Caki2 (cell line): ENCODE measurements around the gene LIN28A. TPM values are rescaled to one million over a fixed set of nuclear protein-coding genes. Genes with fewer than 3 reads are reported as not detected.
A peak's percentile ranks its signal among the peaks of the same experiment; 100 is the strongest.
"Not testable (repeated sequence)": the region's sequence is repeated elsewhere in the genome, so short reads cannot be mapped to it uniquely, and the experiment has no call there.

Experiments used
- DNase-seq: peaks from one replicate; pipeline ENCODE4 v3.0.0-alpha.2; 2015; ENCODE audit warnings: low read depth
- in situ Hi-C: cut with HindIII; loops from 2 replicates; pipeline ENCODE4 v1.10.0; 2016; ENCODE audit warnings: low sequenced_read_pairs, low pct_unique_long_range_greater_than_20kb, mixed read lengths
- total RNA-seq: library from RNA; depleted of rRNA; stranded (reverse); fragments of >200 nt; shearing (Covaris generic); gene quantifications from 2 replicates; pipeline ENCODE4 v1.2.3, GENCODE V29; 2014; ENCODE audit warnings: low replicate concordance; rRNA removed

Gene LIN28A
- total RNA-seq = not detected in 2 replicates

GRCh38 chr1:26410706-26411623 lies at the start of gene LIN28A:
Gene LIN28A, plus strand, starts transcription at chr1:26410817. Its CDS starts 75 bp downstream, at chr1:26410892.
- in situ Hi-C loops = no loop called here
- no peak for DNase-seq

- no peak for DNase-seq
- in situ Hi-C loops = no loop called here
Measured at GRCh38 chr1:26361605-26362122, 49.0 kb upstream of the LIN28A start.

- in situ Hi-C loops = no loop called here
- DNase-seq = no peak
Measured at GRCh38 chr1:26362331-26362730, 48.3 kb upstream of the LIN28A start.

- in situ Hi-C loops = no loop called here
Measured at GRCh38 chr1:26363549-26364448, 46.8 kb upstream of the LIN28A start.

GRCh38 chr1:26364956-26365355 lies 45.7 kb upstream of the LIN28A start:
- in situ Hi-C loops = no loop called here
- no peak for DNase-seq

More at GRCh38 chr1:26363549-26364448, 46.8 kb upstream of the LIN28A start:
- DNase-seq = peak; percentile 33

- in situ Hi-C loops = no loop called here
- DNase-seq = no peak
Measured at GRCh38 chr1:26367441-26367840, 43.2 kb upstream of the LIN28A start.

- in situ Hi-C loops = no loop called here
- no peak for DNase-seq
Measured at GRCh38 chr1:26368006-26368405, 42.6 kb upstream of the LIN28A start.

GRCh38 chr1:26368486-26368885 lies 42.1 kb upstream of the LIN28A start:
- in situ Hi-C loops = no loop called here

GRCh38 chr1:26370591-26371382 lies 39.8 kb upstream of the LIN28A start:
- no peak for DNase-seq
- in situ Hi-C loops = no loop called here

More at GRCh38 chr1:26368486-26368885, 42.1 kb upstream of the LIN28A start:
- no peak for DNase-seq

- in situ Hi-C loops = no loop called here
- DNase-seq = no peak
Measured at GRCh38 chr1:26372039-26372438, 38.6 kb upstream of the LIN28A start.

- DNase-seq, in situ Hi-C loops: not testable (repeated sequence)
Measured at GRCh38 chr1:26372611-26373010, 38.0 kb upstream of the LIN28A start, which contains the start of gene ZNF683. Gene ZNF683, minus strand, starts transcription at chr1:26372750. Its CDS starts 4,179 bp downstream, at chr1:26368571.

- in situ Hi-C loops = no loop called here
- DNase-seq = no peak
Measured at GRCh38 chr1:26373281-26373680, 37.3 kb upstream of the LIN28A start.

GRCh38 chr1:26373789-26374188 lies 36.8 kb upstream of the LIN28A start:
- DNase-seq = no peak
- in situ Hi-C loops = no loop called here

- in situ Hi-C loops, DNase-seq: not testable (repeated sequence)
Measured at GRCh38 chr1:26374361-26374760, 36.3 kb upstream of the LIN28A start.

- no peak for DNase-seq
- in situ Hi-C loops = no loop called here
Measured at GRCh38 chr1:26375081-26375480, 35.5 kb upstream of the LIN28A start.

GRCh38 chr1:26376050-26376449 lies 34.6 kb upstream of the LIN28A start:
- no peak for DNase-seq
- in situ Hi-C loops = no loop called here

GRCh38 chr1:26378088-26378878 lies 32.3 kb upstream of the LIN28A start:
- in situ Hi-C loops = no loop called here
- peak; percentile 34 for DNase-seq
